HS-5 (cell line): ENCODE measurements around the gene NUDT7.

ENCODE experiments used
- DNase-seq: peaks from one replicate; pipeline ENCODE4 v3.0.0-alpha.2; 2012; ENCODE audit warnings: low read depth

Gene NUDT7

GRCh38 chr16:77722309-77723107 is at the start of gene NUDT7:
Gene NUDT7 (plus strand): TSS chr16:77722514. CDS start chr16:77722583, 69 bp downstream.
- peak; percentile 69 for DNase-seq

GRCh38 chr16:77674888-77675287 is 47.4 kb upstream of the NUDT7 start:
- peak; percentile 34 for DNase-seq

GRCh38 chr16:77675464-77676324 is 46.6 kb upstream of the NUDT7 start:
- DNase-seq = peak; percentile 48

GRCh38 chr16:77677129-77677528 is 45.2 kb upstream of the NUDT7 start:
- no peak for DNase-seq

- no peak for DNase-seq
Measured at GRCh38 chr16:77679391-77679790, 42.9 kb upstream of the NUDT7 start.

GRCh38 chr16:77679901-77680300 is 42.4 kb upstream of the NUDT7 start:
- no peak for DNase-seq

- no peak for DNase-seq
Measured at GRCh38 chr16:77680496-77680895, 41.8 kb upstream of the NUDT7 start.

GRCh38 chr16:77682586-77682985 is 39.7 kb upstream of the NUDT7 start:
- DNase-seq = no peak

- DNase-seq = no peak
Measured at GRCh38 chr16:77683397-77684180, 38.7 kb upstream of the NUDT7 start.

GRCh38 chr16:77684181-77684526 is 38.2 kb upstream of the NUDT7 start:
- DNase-seq = no peak

- no peak for DNase-seq
Measured at GRCh38 chr16:77686385-77686784, 35.9 kb upstream of the NUDT7 start.

- no peak for DNase-seq
Measured at GRCh38 chr16:77689971-77690370, 32.3 kb upstream of the NUDT7 start.

GRCh38 chr16:77690416-77690815 is 31.9 kb upstream of the NUDT7 start:
- DNase-seq = no peak

GRCh38 chr16:77692612-77693011 is 29.7 kb upstream of the NUDT7 start:
- DNase-seq = no peak

- no peak for DNase-seq
Measured at GRCh38 chr16:77696149-77696548, 26.2 kb upstream of the NUDT7 start.

- no peak for DNase-seq
Measured at GRCh38 chr16:77700846-77701245, 21.5 kb upstream of the NUDT7 start.

- no peak for DNase-seq
Measured at GRCh38 chr16:77705351-77705750, 17.0 kb upstream of the NUDT7 start.

- no peak for DNase-seq
Measured at GRCh38 chr16:77711179-77711578, 11.1 kb upstream of the NUDT7 start.

GRCh38 chr16:77711775-77712174 is 10.5 kb upstream of the NUDT7 start:
- DNase-seq = no peak

GRCh38 chr16:77715145-77715544 is 7.2 kb upstream of the NUDT7 start:
- no peak for DNase-seq

- DNase-seq = no peak
Measured at GRCh38 chr16:77721752-77722308, 484 bp upstream of the NUDT7 start.

- DNase-seq = peak; percentile 28
Measured at GRCh38 chr16:77723108-77723514, 797 bp downstream of the NUDT7 start.
